Activated T-cell treated with anti-CD3 and anti-CD28 coated beads, Interleukin-2, amount 50 U/mL, for 24 hours (primary cell): ENCODE measurements around the gene ATP9B.
A peak's percentile ranks its signal among the peaks of the same experiment; 100 is the strongest.

Source experiments
- DNase-seq: peaks from one replicate; pipeline ENCODE4 v3.0.0-alpha.2; 2020
- H3K27ac Mint-ChIP-seq: 2 replicates; pipeline ENCODE4 v1.8.0; 2020; ENCODE audit warnings: mild to moderate bottlenecking, mixed read lengths
- H3K27me3 Mint-ChIP-seq: 2 replicates; pipeline ENCODE4 v1.8.0; 2020; ENCODE audit warnings: mixed read lengths
- H3K36me3 Mint-ChIP-seq: 2 replicates; pipeline ENCODE4 v1.8.0; 2020; ENCODE audit warnings: low read depth, mixed read lengths
- H3K4me1 Mint-ChIP-seq: 2 replicates; pipeline ENCODE4 v1.8.0; 2020; ENCODE audit warnings: low read depth, mixed read lengths
- H3K4me3 Mint-ChIP-seq: 2 replicates; pipeline ENCODE4 v1.8.0; 2020; ENCODE audit warnings: mild to moderate bottlenecking, moderate library complexity, mixed read lengths
- H3K9me3 Mint-ChIP-seq: 2 replicates; pipeline ENCODE4 v1.8.0; 2020; ENCODE audit warnings: mixed read lengths

Gene ATP9B

DNA sequence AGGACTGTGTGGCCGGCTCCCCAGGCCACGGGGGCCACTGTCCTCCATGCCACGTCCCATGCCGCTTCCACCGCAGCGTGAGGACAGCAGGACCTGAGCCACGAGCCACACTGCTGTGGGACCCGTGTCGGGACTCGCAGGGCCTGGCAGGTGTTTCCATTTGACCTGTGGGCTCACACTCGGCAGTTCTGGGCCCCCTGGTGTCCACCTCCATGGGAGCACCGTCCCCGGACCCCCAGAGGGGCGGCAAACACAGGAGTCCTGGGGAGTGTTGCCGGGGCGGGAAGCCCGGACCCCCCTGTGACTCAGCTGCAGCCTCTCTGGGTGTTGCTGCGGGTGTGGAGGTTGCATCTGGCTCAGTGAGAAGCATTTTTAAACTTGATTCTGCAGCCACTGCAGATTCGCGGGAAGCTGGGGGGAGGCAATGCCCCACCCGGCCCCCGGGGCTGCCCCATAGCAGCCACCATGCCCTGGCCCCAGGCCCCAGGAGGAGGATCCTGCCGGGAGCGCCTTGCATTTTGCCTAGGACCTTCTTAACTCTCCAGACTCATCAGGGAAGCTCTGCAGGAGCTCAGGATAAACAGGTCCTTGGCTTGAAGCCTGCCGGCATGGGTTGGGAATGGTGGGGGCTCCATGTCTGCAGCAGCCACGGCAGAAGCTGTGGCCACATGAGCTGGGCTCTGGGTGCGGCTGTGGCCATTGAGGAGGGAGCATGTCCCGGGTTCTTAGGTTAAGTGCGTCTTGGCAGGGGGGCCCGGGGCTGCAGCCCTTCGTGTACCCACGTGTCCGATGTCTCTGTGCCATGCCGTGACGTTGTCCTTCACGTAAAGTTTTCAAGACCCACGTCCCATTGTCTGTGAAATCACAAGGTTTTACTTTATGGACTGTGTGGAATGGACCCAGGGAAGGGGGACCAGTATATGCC is 357.4 kb downstream of the ATP9B start:
- no peak overlapping the region for H3K27ac Mint-ChIP-seq
- H3K4me1 Mint-ChIP-seq = peaks cover 45% of the 10 kb centered on the region
- H3K4me3 Mint-ChIP-seq = no peak overlapping the region
- H3K9me3 Mint-ChIP-seq = no peaks in the 10 kb centered on the region
- peaks cover 79% of the 10 kb centered on the region for H3K36me3 Mint-ChIP-seq
- H3K27me3 Mint-ChIP-seq = no peaks in the 10 kb centered on the region
- DNase-seq = no peak

DNA sequence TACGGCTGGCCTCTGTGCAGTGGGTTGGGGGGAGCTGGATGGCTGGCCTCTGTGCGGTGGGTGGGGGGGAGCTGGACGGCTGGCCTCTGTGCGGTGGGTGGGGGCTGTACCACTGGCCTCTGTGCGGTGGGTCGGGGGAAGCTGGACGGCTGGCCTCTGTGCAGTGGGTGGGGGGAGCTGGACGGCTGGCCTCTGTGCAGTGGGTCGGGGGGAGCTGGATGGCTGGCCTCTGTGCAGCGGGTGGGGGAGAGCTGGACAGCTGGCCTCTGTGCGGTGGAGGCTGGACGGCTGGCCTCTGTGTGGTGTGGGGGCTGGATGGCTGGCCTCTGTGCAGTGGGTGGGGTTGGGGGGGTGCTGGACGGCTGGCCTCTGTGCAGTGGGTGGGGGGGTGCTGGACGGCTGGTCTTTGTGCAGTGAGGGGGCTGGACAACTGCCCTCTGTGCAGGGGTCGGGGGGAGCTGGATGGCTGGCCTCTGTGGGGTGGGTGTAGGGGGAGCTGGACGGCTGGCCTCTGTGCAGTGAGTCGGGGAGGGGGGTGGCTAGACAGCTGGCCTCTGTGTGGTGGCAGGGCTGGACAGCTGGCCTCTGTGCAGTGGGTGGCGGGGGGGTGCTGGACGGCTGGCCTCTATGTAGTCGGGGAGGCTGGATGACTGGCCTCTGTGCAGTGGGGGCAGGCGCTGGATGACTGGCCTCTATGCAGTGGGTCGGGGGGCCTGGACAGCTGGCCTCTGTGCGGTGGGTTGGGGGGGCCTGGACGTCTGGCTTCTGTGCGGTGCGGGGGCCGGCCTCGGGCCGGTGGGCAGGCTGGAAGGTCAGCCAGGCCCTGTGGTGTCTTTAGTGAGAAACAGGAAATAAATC is 358.4 kb downstream of the ATP9B start:
- H3K9me3 Mint-ChIP-seq = no peaks in the 10 kb centered on the region
- no peak for DNase-seq
- peak overlapping the region; percentile 52 for H3K27ac Mint-ChIP-seq
- no peak overlapping the region for H3K4me3 Mint-ChIP-seq
- H3K4me1 Mint-ChIP-seq = peaks cover 42% of the 10 kb centered on the region
- peaks cover 80% of the 10 kb centered on the region for H3K36me3 Mint-ChIP-seq
- H3K27me3 Mint-ChIP-seq = no peaks in the 10 kb centered on the region
